GM12874 (cell line): ENCODE results near the gene ZBTB12.

Source experiments
- TF ChIP-seq, protein P1 (sequence below): IDR thresholded peaks from 2 replicates; pipeline ENCODE4 v1.5.1; 2011; ENCODE audit warnings: low read depth, mild to moderate bottlenecking, control low read depth, low read length, moderate library complexity; ENCODE audit not compliant: insufficient read depth

Gene ZBTB12

DNA sequence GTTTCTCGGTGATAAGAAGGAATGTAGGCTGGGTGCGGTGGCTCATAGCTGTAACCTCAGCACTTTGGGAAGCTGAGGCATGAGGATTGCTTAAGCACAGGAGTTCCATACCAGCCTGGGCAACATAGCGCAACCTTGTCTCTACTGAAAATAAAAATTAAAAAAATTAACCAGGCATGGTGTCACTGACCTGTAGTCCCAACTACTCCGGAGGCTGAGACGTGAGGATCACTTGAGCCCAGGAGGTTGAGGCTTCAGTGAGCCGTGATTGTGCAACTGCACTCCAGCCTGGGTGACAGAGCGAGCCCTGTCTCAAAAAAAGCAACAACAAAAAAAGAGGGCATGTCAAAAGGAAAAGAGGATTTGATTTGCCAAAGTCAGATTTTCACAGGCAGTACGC, 43.2 kb downstream of the ZBTB12 start:
- TF ChIP-seq, protein P1, sequence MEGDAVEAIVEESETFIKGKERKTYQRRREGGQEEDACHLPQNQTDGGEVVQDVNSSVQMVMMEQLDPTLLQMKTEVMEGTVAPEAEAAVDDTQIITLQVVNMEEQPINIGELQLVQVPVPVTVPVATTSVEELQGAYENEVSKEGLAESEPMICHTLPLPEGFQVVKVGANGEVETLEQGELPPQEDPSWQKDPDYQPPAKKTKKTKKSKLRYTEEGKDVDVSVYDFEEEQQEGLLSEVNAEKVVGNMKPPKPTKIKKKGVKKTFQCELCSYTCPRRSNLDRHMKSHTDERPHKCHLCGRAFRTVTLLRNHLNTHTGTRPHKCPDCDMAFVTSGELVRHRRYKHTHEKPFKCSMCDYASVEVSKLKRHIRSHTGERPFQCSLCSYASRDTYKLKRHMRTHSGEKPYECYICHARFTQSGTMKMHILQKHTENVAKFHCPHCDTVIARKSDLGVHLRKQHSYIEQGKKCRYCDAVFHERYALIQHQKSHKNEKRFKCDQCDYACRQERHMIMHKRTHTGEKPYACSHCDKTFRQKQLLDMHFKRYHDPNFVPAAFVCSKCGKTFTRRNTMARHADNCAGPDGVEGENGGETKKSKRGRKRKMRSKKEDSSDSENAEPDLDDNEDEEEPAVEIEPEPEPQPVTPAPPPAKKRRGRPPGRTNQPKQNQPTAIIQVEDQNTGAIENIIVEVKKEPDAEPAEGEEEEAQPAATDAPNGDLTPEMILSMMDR, result no peak

GRCh38 chr6:31851485-31851832, 50.4 kb downstream of the ZBTB12 start:
- TF ChIP-seq, protein P1, result no peak

DNA sequence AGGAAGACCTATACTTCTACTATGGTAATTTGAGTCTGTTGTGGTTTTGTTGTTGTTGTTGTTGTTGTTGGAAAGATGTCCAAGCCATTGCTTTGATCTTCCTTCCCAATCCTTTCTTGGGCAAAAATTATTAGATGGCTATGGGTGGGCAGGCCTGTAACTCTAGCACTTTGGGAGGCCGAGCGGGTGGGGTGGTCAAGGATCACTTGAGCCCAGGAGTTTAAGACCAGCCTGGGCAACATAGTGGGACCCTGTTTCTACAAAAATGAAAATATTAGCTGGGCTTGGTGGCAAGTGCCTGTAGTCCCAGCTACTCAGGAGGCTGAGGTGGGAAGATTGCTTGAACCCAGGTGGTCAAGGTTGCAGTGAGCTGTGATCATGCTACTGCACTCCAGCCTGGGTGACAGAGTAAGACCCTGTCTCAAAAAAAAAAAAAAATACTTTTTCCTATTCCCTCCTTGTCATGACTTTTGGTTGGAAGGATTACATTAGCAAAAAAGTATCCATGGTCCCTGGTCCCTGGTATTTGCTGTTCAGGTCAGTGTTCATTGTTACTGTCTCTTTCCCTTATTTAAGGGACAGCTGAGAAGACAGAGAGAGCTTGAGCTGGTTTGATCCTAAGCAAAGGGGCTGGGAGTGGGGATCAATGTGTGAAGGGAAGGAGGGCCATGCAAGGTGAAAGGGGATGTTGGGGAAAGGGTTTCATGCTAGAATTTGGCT, 51.0 kb downstream of the ZBTB12 start:
- TF ChIP-seq, protein P1, result no peak
